22Rv1 (cell line): ENCODE data around the gene KRTAP5-1.

Source experiments
- ZFX ChIP-seq: fragments of 450-650 bp; IDR thresholded peaks from 2 replicates; pipeline ENCODE4 v1.6.1; 2017; ENCODE audit warnings: antibody characterized with exemption, borderline replicate concordance
- TF ChIP-seq, protein P1 (sequence below): fragments of 450-650 bp; IDR thresholded peaks from 2 replicates; pipeline ENCODE4 v1.5.1; 2017; ENCODE audit warnings: mild to moderate bottlenecking

- TF ChIP-seq, protein P1, sequence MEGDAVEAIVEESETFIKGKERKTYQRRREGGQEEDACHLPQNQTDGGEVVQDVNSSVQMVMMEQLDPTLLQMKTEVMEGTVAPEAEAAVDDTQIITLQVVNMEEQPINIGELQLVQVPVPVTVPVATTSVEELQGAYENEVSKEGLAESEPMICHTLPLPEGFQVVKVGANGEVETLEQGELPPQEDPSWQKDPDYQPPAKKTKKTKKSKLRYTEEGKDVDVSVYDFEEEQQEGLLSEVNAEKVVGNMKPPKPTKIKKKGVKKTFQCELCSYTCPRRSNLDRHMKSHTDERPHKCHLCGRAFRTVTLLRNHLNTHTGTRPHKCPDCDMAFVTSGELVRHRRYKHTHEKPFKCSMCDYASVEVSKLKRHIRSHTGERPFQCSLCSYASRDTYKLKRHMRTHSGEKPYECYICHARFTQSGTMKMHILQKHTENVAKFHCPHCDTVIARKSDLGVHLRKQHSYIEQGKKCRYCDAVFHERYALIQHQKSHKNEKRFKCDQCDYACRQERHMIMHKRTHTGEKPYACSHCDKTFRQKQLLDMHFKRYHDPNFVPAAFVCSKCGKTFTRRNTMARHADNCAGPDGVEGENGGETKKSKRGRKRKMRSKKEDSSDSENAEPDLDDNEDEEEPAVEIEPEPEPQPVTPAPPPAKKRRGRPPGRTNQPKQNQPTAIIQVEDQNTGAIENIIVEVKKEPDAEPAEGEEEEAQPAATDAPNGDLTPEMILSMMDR, result no peak
- no peak for TF ChIP-seq ZFX
These were observed 48.8 kb downstream of the KRTAP5-1 start for GRCh38 chr11:1536065-1536843.
